ENCODE data around the gene PPIL6.

Gene PPIL6

DNA sequence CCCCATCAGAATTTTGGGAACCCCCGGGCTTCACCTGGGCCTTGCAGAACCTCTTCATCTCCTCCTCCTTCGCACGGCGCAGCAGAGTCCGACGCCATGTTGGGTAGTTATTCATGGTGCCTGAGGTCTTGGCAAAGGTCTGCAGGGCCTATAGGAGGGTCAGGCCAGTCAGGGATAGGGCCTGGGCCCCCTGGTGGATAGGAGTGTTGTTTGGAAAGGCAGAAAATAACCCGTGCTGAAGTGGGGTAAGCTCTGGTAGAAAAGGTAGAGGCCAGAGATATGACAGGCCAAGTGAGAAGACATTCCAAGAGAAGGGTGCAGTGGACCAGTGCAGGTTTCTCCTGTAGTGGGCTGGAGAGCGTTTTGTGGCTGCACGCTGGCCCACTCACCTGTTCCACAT, 5.0 kb upstream of the PPIL6 start:
- ATAC-seq: no peak
- TF ChIP-seq BACH2 (CRISPR knock-in tag; IDR thresholded peaks at IDR 0.05; ENCODE audit: borderline replicate concordance): no peak
- TF ChIP-seq SNAI2 (CRISPR knock-in tag; IDR thresholded peaks at IDR 0.05): no peak
- no peak for TF ChIP-seq ZNF8 (CRISPR knock-in tag; IDR thresholded peaks at IDR 0.05)
- no peak for TF ChIP-seq ISL1 (CRISPR knock-in tag; IDR thresholded peaks at IDR 0.05)
- no peak for TF ChIP-seq PPARA (CRISPR knock-in tag; IDR thresholded peaks at IDR 0.05; ENCODE audit: borderline replicate concordance)
- no peak for TF ChIP-seq TCF4 (CRISPR knock-in tag; IDR thresholded peaks at IDR 0.05; ENCODE audit: borderline replicate concordance)
- no peak for TF ChIP-seq TSHZ2 (CRISPR knock-in tag; IDR thresholded peaks at IDR 0.05)
- TF ChIP-seq, protein P1, sequence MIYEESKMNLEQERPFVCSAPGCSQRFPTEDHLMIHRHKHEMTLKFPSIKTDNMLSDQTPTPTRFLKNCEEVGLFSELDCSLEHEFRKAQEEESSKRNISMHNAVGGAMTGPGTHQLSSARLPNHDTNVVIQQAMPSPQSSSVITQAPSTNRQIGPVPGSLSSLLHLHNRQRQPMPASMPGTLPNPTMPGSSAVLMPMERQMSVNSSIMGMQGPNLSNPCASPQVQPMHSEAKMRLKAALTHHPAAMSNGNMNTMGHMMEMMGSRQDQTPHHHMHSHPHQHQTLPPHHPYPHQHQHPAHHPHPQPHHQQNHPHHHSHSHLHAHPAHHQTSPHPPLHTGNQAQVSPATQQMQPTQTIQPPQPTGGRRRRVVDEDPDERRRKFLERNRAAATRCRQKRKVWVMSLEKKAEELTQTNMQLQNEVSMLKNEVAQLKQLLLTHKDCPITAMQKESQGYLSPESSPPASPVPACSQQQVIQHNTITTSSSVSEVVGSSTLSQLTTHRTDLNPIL (CRISPR knock-in tag; IDR thresholded peaks at IDR 0.05; ENCODE audit: low read depth): no peak
- TF ChIP-seq GLIS3 (CRISPR knock-in tag; IDR thresholded peaks at IDR 0.05): no peak
- no peak for TF ChIP-seq ZC3H10 (CRISPR knock-in tag; IDR thresholded peaks at IDR 0.05)
- no peak for TF ChIP-seq ESRRG (CRISPR knock-in tag; IDR thresholded peaks at IDR 0.05)
- no peak for TF ChIP-seq CSDC2 (CRISPR knock-in tag; IDR thresholded peaks at IDR 0.05)
- no peak for TF ChIP-seq ZNF70 (CRISPR knock-in tag; IDR thresholded peaks at IDR 0.05)
- TF ChIP-seq, protein P2, sequence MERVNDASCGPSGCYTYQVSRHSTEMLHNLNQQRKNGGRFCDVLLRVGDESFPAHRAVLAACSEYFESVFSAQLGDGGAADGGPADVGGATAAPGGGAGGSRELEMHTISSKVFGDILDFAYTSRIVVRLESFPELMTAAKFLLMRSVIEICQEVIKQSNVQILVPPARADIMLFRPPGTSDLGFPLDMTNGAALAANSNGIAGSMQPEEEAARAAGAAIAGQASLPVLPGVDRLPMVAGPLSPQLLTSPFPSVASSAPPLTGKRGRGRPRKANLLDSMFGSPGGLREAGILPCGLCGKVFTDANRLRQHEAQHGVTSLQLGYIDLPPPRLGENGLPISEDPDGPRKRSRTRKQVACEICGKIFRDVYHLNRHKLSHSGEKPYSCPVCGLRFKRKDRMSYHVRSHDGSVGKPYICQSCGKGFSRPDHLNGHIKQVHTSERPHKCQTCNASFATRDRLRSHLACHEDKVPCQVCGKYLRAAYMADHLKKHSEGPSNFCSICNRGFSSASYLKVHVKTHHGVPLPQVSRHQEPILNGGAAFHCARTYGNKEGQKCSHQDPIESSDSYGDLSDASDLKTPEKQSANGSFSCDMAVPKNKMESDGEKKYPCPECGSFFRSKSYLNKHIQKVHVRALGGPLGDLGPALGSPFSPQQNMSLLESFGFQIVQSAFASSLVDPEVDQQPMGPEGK (CRISPR knock-in tag; IDR thresholded peaks at IDR 0.05; ENCODE audit: borderline replicate concordance): no peak
- TF ChIP-seq ZNF565 (CRISPR knock-in tag; conservative IDR thresholded peaks at IDR 0.05; ENCODE audit: low read depth): no peak
- no peak for TF ChIP-seq TOX (CRISPR knock-in tag; IDR thresholded peaks at IDR 0.05; ENCODE audit: borderline replicate concordance)
- no peak for TF ChIP-seq POU6F1 (CRISPR knock-in tag; IDR thresholded peaks at IDR 0.05; ENCODE audit: borderline replicate concordance, low read depth)

DNA sequence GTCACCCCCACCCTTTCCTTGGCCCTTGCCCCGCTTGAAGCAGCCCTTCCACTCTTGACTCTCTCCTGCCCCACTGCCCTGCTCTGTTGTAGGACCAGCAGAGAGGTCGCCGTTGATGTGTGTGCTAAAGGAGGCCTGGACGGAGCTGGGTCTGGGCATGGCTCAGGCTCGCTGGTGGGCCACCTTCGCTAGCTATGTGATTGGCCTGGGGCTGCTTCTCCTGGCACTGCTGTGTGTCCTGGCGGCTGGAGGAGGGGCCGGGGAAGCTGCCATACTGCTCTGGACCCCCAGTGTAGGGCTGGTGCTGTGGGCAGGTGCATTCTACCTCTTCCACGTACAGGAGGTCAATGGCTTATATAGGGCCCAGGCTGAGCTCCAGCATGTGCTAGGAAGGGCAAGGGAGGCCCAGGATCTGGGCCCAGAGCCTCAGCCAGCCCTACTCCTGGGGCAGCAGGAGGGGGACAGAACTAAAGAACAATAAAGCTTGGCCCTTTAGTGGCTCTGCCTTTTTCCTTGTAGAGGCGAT, 3.1 kb upstream of the PPIL6 start:
- ATAC-seq: no peak
- TF ChIP-seq, protein P1 (CRISPR knock-in tag; IDR thresholded peaks at IDR 0.05; ENCODE audit: low read depth): no peak
- TF ChIP-seq TOX (CRISPR knock-in tag; IDR thresholded peaks at IDR 0.05; ENCODE audit: borderline replicate concordance): no peak
- TF ChIP-seq, protein P2 (CRISPR knock-in tag; IDR thresholded peaks at IDR 0.05; ENCODE audit: borderline replicate concordance): no peak
- no peak for TF ChIP-seq TCF4 (CRISPR knock-in tag; IDR thresholded peaks at IDR 0.05; ENCODE audit: borderline replicate concordance)
- TF ChIP-seq ISL1 (CRISPR knock-in tag; IDR thresholded peaks at IDR 0.05): no peak
- TF ChIP-seq, protein P3, sequence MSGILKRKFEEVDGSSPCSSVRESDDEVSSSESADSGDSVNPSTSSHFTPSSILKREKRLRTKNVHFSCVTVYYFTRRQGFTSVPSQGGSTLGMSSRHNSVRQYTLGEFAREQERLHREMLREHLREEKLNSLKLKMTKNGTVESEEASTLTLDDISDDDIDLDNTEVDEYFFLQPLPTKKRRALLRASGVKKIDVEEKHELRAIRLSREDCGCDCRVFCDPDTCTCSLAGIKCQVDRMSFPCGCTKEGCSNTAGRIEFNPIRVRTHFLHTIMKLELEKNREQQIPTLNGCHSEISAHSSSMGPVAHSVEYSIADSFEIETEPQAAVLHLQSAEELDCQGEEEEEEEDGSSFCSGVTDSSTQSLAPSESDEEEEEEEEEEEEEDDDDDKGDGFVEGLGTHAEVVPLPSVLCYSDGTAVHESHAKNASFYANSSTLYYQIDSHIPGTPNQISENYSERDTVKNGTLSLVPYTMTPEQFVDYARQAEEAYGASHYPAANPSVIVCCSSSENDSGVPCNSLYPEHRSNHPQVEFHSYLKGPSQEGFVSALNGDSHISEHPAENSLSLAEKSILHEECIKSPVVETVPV (CRISPR knock-in tag; IDR thresholded peaks at IDR 0.05): no peak
- no peak for TF ChIP-seq ARNTL (CRISPR knock-in tag; IDR thresholded peaks at IDR 0.05; ENCODE audit: borderline replicate concordance, low read depth)
- TF ChIP-seq ZC3H10 (CRISPR knock-in tag; IDR thresholded peaks at IDR 0.05): no peak
- no peak for TF ChIP-seq GLIS3 (CRISPR knock-in tag; IDR thresholded peaks at IDR 0.05)
- TF ChIP-seq RARB (CRISPR knock-in tag; IDR thresholded peaks at IDR 0.05): no peak
